ENCODE results near the gene RAB1A.

GRCh38 chr2:65077898-65078297 is 52.0 kb downstream of the RAB1A start:
- no peak for TF ChIP-seq CTCF (conservative IDR thresholded peaks at IDR 0.05 in 1 of 2, IDR thresholded peaks at IDR 0.05 in 1 of 2; ENCODE audit: extremely low read depth in 1 of 2, insufficient read depth in 1 of 2, low read depth in 1 of 2, low read length in 2 of 2)
- no peak for TF ChIP-seq EZH2 (IDR thresholded peaks at IDR 0.05; ENCODE audit: borderline replicate concordance, low read length)

All from mammary epithelial cell (primary cell).